Measurements from ENCODE around the gene OSTF1. TPM values are rescaled to one million over a fixed set of nuclear protein-coding genes. Genes with fewer than 3 reads are reported as not detected.

Gene OSTF1
- total RNA-seq, 1 donor from 2014 or later, result 77.8 TPM

- Histone ChIP-seq H3K27ac (no peak overlapping the region), H3K9me3 (no peaks in the 10 kb centered on the region), H3K4me1 (no peaks in the 10 kb centered on the region), H3K36me3 (no peaks in the 10 kb centered on the region), H3K4me3 (no peak overlapping the region), H3K27me3 (no peaks in the 10 kb centered on the region)
- intact Hi-C loops (cut with DNase I), result no loop called here
- no peak for TF ChIP-seq CTCF (IDR thresholded peaks at IDR 0.05)
- ATAC-seq (no peak), DNase-seq (no peak)
These were observed 40.8 kb upstream of the OSTF1 start for GRCh38 chr9:75047506-75047905.

- intact Hi-C loops (cut with DNase I), result no loop called here
- no peak for TF ChIP-seq CTCF (IDR thresholded peaks at IDR 0.05)
- ATAC-seq, result no peak
- Histone ChIP-seq H3K27ac (no peak overlapping the region), H3K4me1 (no peaks in the 10 kb centered on the region), H3K27me3 (no peaks in the 10 kb centered on the region), H3K9me3 (no peaks in the 10 kb centered on the region), H3K4me3 (no peak overlapping the region), H3K36me3 (no peaks in the 10 kb centered on the region)
- DNase-seq, result no peak
These were observed 37.0 kb upstream of the OSTF1 start for GRCh38 chr9:75051285-75051684.

- no peaks in the 10 kb centered on the region for H3K9me3 ChIP-seq
- H3K36me3 ChIP-seq, result no peaks in the 10 kb centered on the region
- intact Hi-C loops (cut with DNase I), result no loop called here
- no peak overlapping the region for H3K4me3 ChIP-seq
- H3K27ac ChIP-seq, result no peak overlapping the region
- no peak for DNase-seq
- H3K4me1 ChIP-seq, result no peaks in the 10 kb centered on the region
- ATAC-seq, result no peak
- TF ChIP-seq CTCF (IDR thresholded peaks at IDR 0.05), result no peak
- H3K27me3 ChIP-seq, result no peaks in the 10 kb centered on the region
These were observed 34.4 kb upstream of the OSTF1 start for GRCh38 chr9:75053869-75054268.

GRCh38 chr9:75054368-75055001 is 33.8 kb upstream of the OSTF1 start:
- TF ChIP-seq CTCF (IDR thresholded peaks at IDR 0.05), result no peak
- intact Hi-C loops (cut with DNase I), result no loop called here
- Histone ChIP-seq H3K36me3 (no peaks in the 10 kb centered on the region), H3K4me3 (no peak overlapping the region), H3K27me3 (no peaks in the 10 kb centered on the region), H3K27ac (no peak overlapping the region), H3K9me3 (no peaks in the 10 kb centered on the region), H3K4me1 (no peaks in the 10 kb centered on the region)
- no peak for ATAC-seq
- no peak for DNase-seq

- Histone ChIP-seq H3K27ac (no peak overlapping the region), H3K9me3 (no peaks in the 10 kb centered on the region), H3K36me3 (peaks cover 41% of the 10 kb centered on the region), H3K4me3 (no peak overlapping the region), H3K27me3 (no peaks in the 10 kb centered on the region), H3K4me1 (no peaks in the 10 kb centered on the region)
- DNase-seq (no peak), ATAC-seq (no peak)
- TF ChIP-seq CTCF (IDR thresholded peaks at IDR 0.05), result no peak
- intact Hi-C loops (cut with DNase I), result no loop called here
These were observed 27.1 kb upstream of the OSTF1 start for GRCh38 chr9:75061169-75061568.
